A549 (cell line): Measurements from ENCODE around the gene SNX20.

ENCODE experiments used
- CTCF ChIP-seq: fragments of >200 bp; sonication (Bioruptor Twin); formaldehyde crosslinking; IDR thresholded peaks from 3 replicates; pipeline ENCODE4 v1.5.1; 2016
- ESRRA ChIP-seq: fragments of 150-350 bp; IDR thresholded peaks from 2 replicates; pipeline ENCODE4 v1.6.1; 2014; ENCODE audit warnings: mild to moderate bottlenecking, low read length, borderline replicate concordance
- MAX ChIP-seq: IDR thresholded peaks from 2 replicates; pipeline ENCODE4 v1.6.1; 2012

GRCh38 chr16:50631249-50631984 is 49.7 kb downstream of the SNX20 start:
- TF ChIP-seq MAX (no peak), CTCF (no peak), ESRRA (no peak)
